ENCODE measurements around the gene ZNRD2. TPM values are rescaled to one million over a fixed set of nuclear protein-coding genes. Genes with fewer than 3 reads are reported as not detected.
A peak's percentile ranks its signal among the peaks of the same experiment; 100 is the strongest.

The ZNRD2 gene
- total and polyA plus RNA-seq, 2 donors from 2014 or later = 32.0 to 60.4 TPM

- peaks cover 0 to 9% (median 0%) of the 10 kb centered on the region in 3 donors for H3K4me1 ChIP-seq (ENCODE audit: control insufficient read depth in 2 of 3, insufficient read depth in 2 of 3, low read depth in 1 of 3, low read length in 3 of 3)
- no peak for FAIRE-seq
- intact Hi-C loops (cut with DNase I) = no loop called here
These were observed 13.3 kb downstream of the ZNRD2 start for GRCh38 chr11:65583589-65583988.

GRCh38 chr11:65584106-65584505 lies 13.8 kb downstream of the ZNRD2 start:
- FAIRE-seq (no peak), DNase-seq (no peak)
- intact Hi-C loops (cut with DNase I) = no loop called here
- Histone ChIP-seq H3K27ac (ENCODE audit: low read depth in 2 of 2, low read length in 2 of 2) (no peak overlapping the region), H3K4me1 (ENCODE audit: control insufficient read depth in 2 of 3, insufficient read depth in 2 of 3, low read depth in 1 of 3, low read length in 3 of 3) (peaks cover 0 to 9% (median 0%) of the 10 kb centered on the region in 3 donors), H3K9ac (ENCODE audit: low read length in 3 of 3) (no peak overlapping the region), H3K9me3 (ENCODE audit: control insufficient read depth in 2 of 3, insufficient read depth in 1 of 3, low read length in 3 of 3) (no peaks in the 10 kb centered on the region), H3K4me3 (ENCODE audit: low read length in 3 of 3) (no peak overlapping the region), H3K36me3 (ENCODE audit: control insufficient read depth in 2 of 3, insufficient read depth in 3 of 3, low read length in 3 of 3) (peaks cover 0 to 5% (median 0%) of the 10 kb centered on the region in 3 donors), H3K27me3 (ENCODE audit: control insufficient read depth, insufficient read depth, low read length) (no peaks in the 10 kb centered on the region)
- no peak for TF ChIP-seq CTCF (IDR thresholded peaks at IDR 0.05; ENCODE audit: borderline replicate concordance, extremely low read depth, insufficient read depth)

More at GRCh38 chr11:65583589-65583988, 13.3 kb downstream of the ZNRD2 start:
- no peak overlapping the region for H3K27ac ChIP-seq (ENCODE audit: low read depth in 2 of 2, low read length in 2 of 2)
- H3K9ac ChIP-seq (ENCODE audit: low read length in 3 of 3) = no peak overlapping the region
- no peaks in the 10 kb centered on the region for H3K9me3 ChIP-seq (ENCODE audit: control insufficient read depth in 2 of 3, insufficient read depth in 1 of 3, low read length in 3 of 3)
- H3K27me3 ChIP-seq (ENCODE audit: control insufficient read depth, insufficient read depth, low read length) = no peaks in the 10 kb centered on the region
- peaks cover 0 to 5% (median 0%) of the 10 kb centered on the region in 3 donors for H3K36me3 ChIP-seq (ENCODE audit: control insufficient read depth in 2 of 3, insufficient read depth in 3 of 3, low read length in 3 of 3)
- no peak overlapping the region for H3K4me3 ChIP-seq (ENCODE audit: low read length in 3 of 3)
- no peak for TF ChIP-seq CTCF (IDR thresholded peaks at IDR 0.05; ENCODE audit: borderline replicate concordance, extremely low read depth, insufficient read depth)
- no peak for DNase-seq

- peaks cover 0 to 5% (median 0%) of the 10 kb centered on the region in 3 donors for H3K36me3 ChIP-seq (ENCODE audit: control insufficient read depth in 2 of 3, insufficient read depth in 3 of 3, low read length in 3 of 3)
- intact Hi-C loops (cut with DNase I) = no loop called here
- no peaks in the 10 kb centered on the region for H3K27me3 ChIP-seq (ENCODE audit: control insufficient read depth, insufficient read depth, low read length)
- no peak for TF ChIP-seq CTCF (IDR thresholded peaks at IDR 0.05; ENCODE audit: borderline replicate concordance, extremely low read depth, insufficient read depth)
- peaks cover 0 to 9% (median 0%) of the 10 kb centered on the region in 3 donors for H3K4me1 ChIP-seq (ENCODE audit: control insufficient read depth in 2 of 3, insufficient read depth in 2 of 3, low read depth in 1 of 3, low read length in 3 of 3)
- H3K9ac ChIP-seq (ENCODE audit: low read length in 3 of 3) = no peak overlapping the region
- H3K9me3 ChIP-seq (ENCODE audit: control insufficient read depth in 2 of 3, insufficient read depth in 1 of 3, low read length in 3 of 3) = no peaks in the 10 kb centered on the region
- H3K4me3 ChIP-seq (ENCODE audit: low read length in 3 of 3) = no peak overlapping the region
- no peak for FAIRE-seq
- DNase-seq = peak in 3 of 5 donors; percentile 59 to 84 (median 64)
- H3K27ac ChIP-seq (ENCODE audit: low read depth in 2 of 2, low read length in 2 of 2) = no peak overlapping the region
These were observed 14.5 kb downstream of the ZNRD2 start for GRCh38 chr11:65584723-65585171.
